Inflammatory macrophage treated with lipopolysaccharide for 1 hour (primary cell): Measurements from ENCODE around the gene NOD1.
"Not testable (repeated sequence)": the region's sequence is repeated elsewhere in the genome, so short reads cannot be mapped to it uniquely, and the experiment has no call there.

Experiments
- DNase-seq, 2 donors: peaks; one replicate each; pipeline ENCODE4 v3.0.0-alpha.2; 2020 to 2022

Gene NOD1

GRCh38 chr7:30504301-30505173, 26.0 kb upstream of the NOD1 start, which contains the start of gene GGCT:
GGCT (minus strand) TSS chr7:30504829; CDS start chr7:30504709, 120 bp downstream.
- DNase-seq, result peak; percentile 99

GRCh38 chr7:30503274-30504212, 25.0 kb upstream of the NOD1 start:
- DNase-seq, result no peak

DNA sequence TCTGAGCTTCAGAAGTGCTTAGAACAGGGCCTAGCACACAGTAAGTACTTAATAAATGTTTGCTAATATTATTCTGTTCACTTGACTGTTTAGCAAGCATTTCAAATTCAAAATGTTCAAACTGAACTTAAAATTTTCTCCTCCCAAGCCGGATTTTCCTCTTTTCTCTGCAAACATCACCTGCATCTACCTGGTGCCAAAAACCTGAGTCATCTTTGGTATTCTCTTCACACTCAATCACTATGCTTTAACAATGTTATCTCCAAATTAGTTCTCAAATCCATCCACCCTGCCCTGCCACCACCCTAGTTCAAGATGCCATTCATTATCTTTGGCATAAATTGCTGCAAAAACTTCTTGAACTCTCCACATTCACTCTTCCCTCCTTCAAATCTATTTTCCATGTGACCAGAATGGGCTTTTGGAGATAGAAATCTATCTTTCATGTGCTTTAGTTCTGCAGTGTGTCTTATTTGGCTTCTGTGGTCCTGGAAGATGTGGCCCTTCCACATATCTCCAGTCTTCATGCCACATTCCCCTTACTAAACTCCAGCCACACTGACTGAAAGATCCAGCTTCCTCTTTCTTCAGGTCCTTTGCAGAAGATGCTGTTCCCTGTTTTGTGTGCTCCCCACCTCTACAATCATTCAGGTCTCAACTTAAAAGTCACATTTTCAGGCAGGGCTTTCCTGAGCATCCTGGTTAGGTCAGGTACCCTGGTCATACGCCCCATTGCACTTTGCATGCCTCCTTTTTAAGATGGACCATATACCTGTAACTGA, 24.1 kb upstream of the NOD1 start:
- DNase-seq, result no peak

DNA sequence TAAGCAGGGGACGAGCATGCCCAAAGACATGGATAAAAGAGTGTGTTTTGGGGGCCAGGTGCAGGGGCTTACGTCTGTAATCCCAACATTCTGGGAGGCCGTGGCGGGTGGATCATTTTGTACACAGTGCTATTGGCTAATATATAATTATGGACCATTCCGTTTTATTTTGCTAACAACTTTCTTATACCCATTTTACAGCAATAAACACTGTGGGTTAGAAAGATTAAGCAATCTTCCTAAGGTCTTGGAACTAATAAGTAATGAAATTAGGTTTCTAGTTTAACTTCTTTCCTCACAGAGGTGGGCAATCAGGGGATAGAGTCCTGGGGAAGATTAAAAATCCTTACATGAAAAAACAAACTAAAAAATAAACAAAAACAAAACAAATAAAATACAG, 22.7 kb upstream of the NOD1 start:
- DNase-seq, result no peak

DNA sequence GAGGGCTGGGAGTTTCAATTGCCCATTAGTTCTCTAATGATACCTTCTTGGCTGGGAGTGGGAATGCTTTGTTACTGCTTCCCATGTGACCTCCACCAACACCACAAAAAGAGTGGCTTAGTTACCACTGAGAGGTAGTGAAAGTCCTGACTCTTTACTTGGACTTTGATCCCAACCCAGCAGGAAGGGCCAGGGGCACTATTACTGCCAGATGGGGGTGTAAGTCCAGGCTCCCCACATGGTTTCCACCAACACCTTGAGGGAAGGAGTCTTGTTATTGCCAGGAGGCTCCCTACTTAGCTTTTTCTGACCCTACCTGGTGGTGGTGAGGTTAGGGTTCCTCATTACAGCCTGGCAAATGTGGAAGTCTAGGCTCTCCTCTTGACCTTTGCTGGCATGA, 14.6 kb upstream of the NOD1 start:
- DNase-seq, result no peak

DNA sequence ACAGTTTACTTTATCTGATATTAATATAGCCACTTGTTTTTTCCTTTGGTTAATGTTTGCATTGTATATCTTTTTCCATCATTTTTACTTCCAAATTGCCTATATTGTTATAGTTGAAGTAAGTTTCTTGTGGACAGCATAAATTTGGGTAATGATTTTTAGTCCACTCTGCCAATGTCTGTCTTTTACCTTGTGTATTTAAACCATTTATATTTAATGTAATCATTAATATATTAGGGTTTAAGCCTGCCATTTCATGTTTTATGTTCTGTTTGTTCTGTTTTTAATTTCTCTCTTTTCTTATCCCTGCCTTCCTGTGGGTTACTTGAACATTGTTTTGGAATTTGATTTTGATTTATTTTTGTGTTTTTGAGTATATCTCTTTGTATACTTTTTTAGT, 12.8 kb upstream of the NOD1 start:
- no peak for DNase-seq

GRCh38 chr7:30487371-30487770, 8.8 kb upstream of the NOD1 start:
- no peak for DNase-seq

GRCh38 chr7:30485667-30486066, 7.1 kb upstream of the NOD1 start:
- no peak for DNase-seq

DNA sequence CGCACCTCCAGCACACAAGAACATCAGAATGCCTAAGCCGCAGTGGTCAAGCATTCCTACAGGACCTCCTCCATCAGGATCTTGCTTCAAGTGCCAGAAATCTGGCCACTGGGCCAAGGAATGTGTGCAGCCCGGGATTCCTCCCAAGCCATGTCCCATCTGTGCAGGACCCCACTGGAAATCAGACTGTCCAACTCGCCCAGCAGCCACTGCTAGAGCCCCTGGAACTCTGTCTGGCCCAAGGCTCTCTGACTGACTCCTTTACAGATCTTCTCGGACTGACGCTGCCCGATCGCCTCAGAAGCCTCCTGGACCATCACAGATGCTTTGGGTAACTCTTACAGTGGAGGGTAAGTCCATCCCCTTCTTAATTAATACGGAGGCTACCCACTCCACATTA, 2.8 kb upstream of the NOD1 start:
- not testable (repeated sequence) for DNase-seq

GRCh38 chr7:30479202-30480120, 877 bp upstream of the NOD1 start:
- DNase-seq, result peak; percentile 52 to 70

GRCh38 chr7:30476459-30477145, 2.0 kb downstream of the NOD1 start:
- peak; percentile 65 to 78 for DNase-seq

GRCh38 chr7:30475580-30475979, 3.0 kb downstream of the NOD1 start:
- no peak for DNase-seq

GRCh38 chr7:30474893-30475292, 3.7 kb downstream of the NOD1 start:
- peak in 1 of 2 donors; percentile 58 for DNase-seq

DNA sequence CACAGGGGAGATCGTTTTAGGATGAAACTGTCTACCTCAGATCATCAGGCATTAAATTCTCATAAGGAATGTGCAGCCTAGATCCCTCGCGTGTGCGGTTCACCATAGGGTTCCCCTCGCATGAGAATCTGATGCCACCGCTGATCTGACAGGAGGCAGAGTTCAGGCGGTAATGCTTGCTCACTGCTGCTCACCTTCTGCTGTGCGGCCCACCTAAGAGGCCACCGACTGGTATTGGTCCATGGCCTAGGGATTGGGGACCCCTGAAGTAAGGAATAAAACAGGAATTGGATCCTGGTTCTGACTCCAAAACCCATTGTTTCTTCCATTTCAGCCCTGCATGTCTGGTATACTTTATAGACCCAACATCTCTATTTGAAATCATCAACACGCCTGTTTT, 4.1 kb downstream of the NOD1 start:
- no peak for DNase-seq

DNA sequence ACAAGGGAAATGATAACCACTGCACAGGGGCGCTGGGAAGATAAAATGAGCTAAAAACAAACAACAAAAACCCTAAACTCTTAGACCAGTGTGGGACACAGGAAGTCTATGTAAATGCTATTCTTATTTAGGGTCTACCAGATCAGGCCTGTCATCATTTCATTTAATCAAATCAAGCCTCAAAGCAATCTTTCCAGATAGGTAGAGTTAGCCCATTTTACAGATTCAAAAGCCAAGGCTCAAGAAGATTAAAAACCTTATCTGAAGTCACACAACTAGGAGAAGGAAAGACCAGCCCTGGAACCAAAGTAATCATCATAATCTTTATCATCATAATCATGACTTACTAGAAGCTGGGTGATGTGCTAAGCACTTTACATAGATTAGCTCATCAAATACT, 4.7 kb downstream of the NOD1 start:
- DNase-seq, result no peak

GRCh38 chr7:30472784-30473775, 5.5 kb downstream of the NOD1 start:
- DNase-seq, result no peak

DNA sequence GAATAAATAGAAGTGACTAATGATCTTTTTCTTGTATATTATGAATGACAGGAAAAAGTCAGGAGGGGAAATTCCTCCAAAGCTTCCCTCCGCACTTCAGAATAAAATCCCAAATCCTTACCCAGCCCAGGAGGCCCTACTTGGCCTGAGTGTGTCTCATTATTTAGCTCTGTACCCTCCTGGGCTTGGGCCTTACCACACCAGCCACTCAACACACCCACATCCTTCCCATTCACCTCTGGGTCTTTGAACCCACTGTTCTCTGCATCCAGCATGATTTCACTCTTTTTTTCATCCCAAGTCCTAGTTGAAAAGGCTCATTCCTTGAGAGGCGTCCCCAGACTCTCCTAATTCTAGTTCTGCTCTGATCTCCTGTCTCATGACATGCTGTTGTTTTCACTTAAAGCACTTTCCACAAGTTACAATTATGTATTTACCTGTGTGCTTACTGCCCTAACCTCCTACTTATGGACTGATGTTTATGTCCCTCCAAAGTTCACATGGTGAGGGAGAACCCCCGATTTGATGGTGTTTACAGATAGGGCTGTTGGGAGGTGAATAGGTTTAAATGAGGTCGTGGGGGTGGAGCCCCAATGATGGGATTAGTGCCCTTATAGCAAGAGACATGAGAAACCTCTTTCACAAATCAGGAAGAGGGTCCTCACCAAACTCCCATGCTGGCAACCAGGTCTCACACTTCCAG, 6.4 kb downstream of the NOD1 start:
- no peak for DNase-seq

GRCh38 chr7:30471205-30471604, 7.4 kb downstream of the NOD1 start:
- DNase-seq, result no peak

DNA sequence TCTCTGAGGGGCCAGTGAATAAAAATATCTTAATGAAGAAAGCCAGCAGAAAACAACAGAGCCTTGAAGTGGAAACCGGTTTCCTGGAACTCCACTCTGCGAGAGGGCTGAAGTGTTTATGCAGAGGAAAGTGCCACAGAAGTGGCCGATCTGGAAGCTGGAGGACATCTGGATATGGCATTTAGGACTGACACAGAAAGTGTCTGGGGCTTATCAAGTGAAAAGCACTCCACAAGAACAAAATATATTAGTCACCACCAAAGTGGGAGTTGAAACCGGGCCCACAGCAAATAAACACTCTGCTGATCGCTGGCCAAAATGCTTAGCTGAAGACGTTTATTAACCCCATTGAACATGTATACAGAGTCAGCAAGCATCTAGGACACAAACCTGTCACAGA, 7.8 kb downstream of the NOD1 start:
- DNase-seq, result no peak
